KMS-11 (cell line): ENCODE data around the gene PIP.
"Not testable (repeated sequence)": the region's sequence is repeated elsewhere in the genome, so short reads cannot be mapped to it uniquely, and the experiment has no call there.

Source experiments
- H2AFZ ChIP-seq: fragments of 200-600 bp; sonication (generic); 2 replicates; pipeline ENCODE4 v1.6.1; 2016; ENCODE audit warnings: antibody characterized with exemption, mixed run types, low read depth
- H3K27ac ChIP-seq: fragments of 200-600 bp; sonication (generic); 2 replicates; pipeline ENCODE4 v1.6.1; 2016; ENCODE audit warnings: mild to moderate bottlenecking, mixed run types
- H3K27me3 ChIP-seq: fragments of 200-600 bp; sonication (generic); 2 replicates; pipeline ENCODE4 v1.6.1; 2017; ENCODE audit warnings: mild to moderate bottlenecking, low read depth, mixed run types, moderate library complexity; ENCODE audit not compliant: insufficient read depth
- H3K36me3 ChIP-seq: fragments of 200-600 bp; sonication (generic); 2 replicates; pipeline ENCODE4 v1.6.1; 2017; ENCODE audit warnings: mild to moderate bottlenecking, mixed run types; ENCODE audit not compliant: insufficient read depth
- H3K4me1 ChIP-seq: fragments of 200-600 bp; sonication (generic); 2 replicates; pipeline ENCODE4 v1.6.1; 2016; ENCODE audit warnings: mild to moderate bottlenecking, low read depth, mixed run types; ENCODE audit not compliant: poor library complexity, severe bottlenecking
- H3K4me2 ChIP-seq: fragments of 200-600 bp; sonication (generic); 2 replicates; pipeline ENCODE4 v1.7.0; 2016; ENCODE audit warnings: mild to moderate bottlenecking, mixed run types
- H3K4me3 ChIP-seq: fragments of 200-600 bp; sonication (generic); IDR thresholded peaks from 2 replicates; pipeline ENCODE4 v1.6.1; 2017; ENCODE audit warnings: low read depth, low read length, mixed read lengths; ENCODE audit not compliant: insufficient read depth
- H3K79me2 ChIP-seq: fragments of 200-600 bp; sonication (generic); 2 replicates; pipeline ENCODE4 v1.6.1; 2016; ENCODE audit warnings: low read depth, mixed run types; ENCODE audit not compliant: insufficient read depth
- H3K9ac ChIP-seq: fragments of 200-600 bp; sonication (generic); 2 replicates; pipeline ENCODE4 v1.6.1; 2016; ENCODE audit warnings: mild to moderate bottlenecking, mixed run types
- H4K20me1 ChIP-seq: fragments of 200-600 bp; sonication (generic); 2 replicates; pipeline ENCODE4 v1.6.1; 2016; ENCODE audit warnings: mild to moderate bottlenecking, mixed run types; ENCODE audit not compliant: insufficient read depth
- CTCF ChIP-seq: fragments of 200-600 bp; sonication (generic); conservative IDR thresholded peaks from 2 replicates; pipeline ENCODE4 v1.6.1; 2017; ENCODE audit warnings: low read depth, mild to moderate bottlenecking, antibody characterized with exemption, low read length, moderate library complexity, mixed read lengths

The PIP gene

GRCh38 chr7:143104759-143105158 is 27.1 kb upstream of the PIP start:
- no peaks in the 10 kb centered on the region for H4K20me1 ChIP-seq
- H3K27me3 ChIP-seq: no peaks in the 10 kb centered on the region
- H3K4me1 ChIP-seq: no peaks in the 10 kb centered on the region
- no peaks in the 10 kb centered on the region for H3K79me2 ChIP-seq
- no peak overlapping the region for H2AFZ ChIP-seq
- H3K4me3 ChIP-seq: no peak overlapping the region
- no peak overlapping the region for H3K4me2 ChIP-seq
- no peak overlapping the region for H3K9ac ChIP-seq
- no peak for TF ChIP-seq CTCF
- H3K27ac ChIP-seq: no peak overlapping the region
- H3K36me3 ChIP-seq: no peaks in the 10 kb centered on the region

- not testable (repeated sequence) for H3K36me3 ChIP-seq, H3K4me1 ChIP-seq, H3K9ac ChIP-seq, H3K79me2 ChIP-seq, H3K27me3 ChIP-seq, H2AFZ ChIP-seq, H3K27ac ChIP-seq, H3K4me3 ChIP-seq, H4K20me1 ChIP-seq, H3K4me2 ChIP-seq
Measured at GRCh38 chr7:143108019-143108418, 23.9 kb upstream of the PIP start.

- Histone ChIP-seq H3K27me3 (no peaks in the 10 kb centered on the region), H3K4me1 (no peaks in the 10 kb centered on the region), H3K79me2 (no peaks in the 10 kb centered on the region), H2AFZ (no peak overlapping the region), H3K4me2 (no peak overlapping the region), H3K9ac (no peak overlapping the region), H3K4me3 (no peak overlapping the region), H3K27ac (no peak overlapping the region), H4K20me1 (no peaks in the 10 kb centered on the region), H3K36me3 (no peaks in the 10 kb centered on the region)
- no peak for TF ChIP-seq CTCF
Measured at GRCh38 chr7:143117395-143117794, 14.5 kb upstream of the PIP start.

- no peak overlapping the region for H3K27ac ChIP-seq
- no peak overlapping the region for H2AFZ ChIP-seq
- no peak overlapping the region for H3K9ac ChIP-seq
Measured at GRCh38 chr7:143120691-143121405, 11.0 kb upstream of the PIP start.

GRCh38 chr7:143123326-143123725 is 8.6 kb upstream of the PIP start:
- H3K4me2 ChIP-seq, H3K4me1 ChIP-seq, H3K27me3 ChIP-seq, H3K79me2 ChIP-seq, H2AFZ ChIP-seq, H4K20me1 ChIP-seq, H3K27ac ChIP-seq, H3K9ac ChIP-seq, H3K4me3 ChIP-seq, H3K36me3 ChIP-seq: not testable (repeated sequence)

More at GRCh38 chr7:143120691-143121405, 11.0 kb upstream of the PIP start:
- Histone ChIP-seq H3K27me3 (no peaks in the 10 kb centered on the region), H3K36me3 (no peaks in the 10 kb centered on the region), H4K20me1 (no peaks in the 10 kb centered on the region), H3K4me1 (no peaks in the 10 kb centered on the region), H3K79me2 (no peaks in the 10 kb centered on the region), H3K4me3 (no peak overlapping the region), H3K4me2 (no peak overlapping the region)
- TF ChIP-seq CTCF: no peak
